Common myeloid progenitor, CD34-positive (primary cell): ENCODE data around the gene DQX1.

ENCODE experiments used
- CTCF ChIA-PET: fragments of 350-600 bp; sonication (Branson Sonifier 250); formaldehyde crosslinking; loops from one replicate; lab custom pipeline; 2021; ENCODE audit warnings: antibody characterized with exemption; lab: Charles Lee
- POLR2A ChIA-PET: fragments of 350-600 bp; sonication (Branson Sonifier 250); formaldehyde crosslinking; loops from one replicate; lab custom pipeline; 2021; ENCODE audit warnings: antibody characterized with exemption; lab: Charles Lee
- DNase-seq, 3 donors: peaks; one replicate each; pipeline versions ENCODE4 v3.0.0 to v3.0.0-alpha.2; 2013
- H3K27ac ChIP-seq, 2 experiments: 1 replicate in 1 of 2; 2 replicates in 1 of 2; pipeline ENCODE4 v1.7.0; 2013; ENCODE audit warnings: inconsistent platforms in 2 of 2, low read length in 2 of 2, mild to moderate bottlenecking in 2 of 2, low read depth in 1 of 2, moderate library complexity in 1 of 2; ENCODE audit not compliant: severe bottlenecking in 2 of 2, insufficient read depth in 1 of 2, poor library complexity in 1 of 2
- H3K27me3 ChIP-seq, 5 experiments: replicated peaks in 2 of 5; 1 replicate in 3 of 5; 2 replicates in 2 of 5; pipeline versions ENCODE4 v1.6.1 to v1.7.0; 2013; ENCODE audit warnings: low read length in 4 of 5, mild to moderate bottlenecking in 2 of 5, moderate library complexity in 2 of 5, inconsistent platforms in 1 of 5; ENCODE audit not compliant: insufficient read depth in 5 of 5, control insufficient read depth in 4 of 5
- H3K36me3 ChIP-seq, 4 experiments: 1 replicate in 2 of 4; 2 replicates in 2 of 4; pipeline versions ENCODE4 v1.6.1 to v1.7.0; 2013; ENCODE audit warnings: low read length in 3 of 4, control low read depth in 1 of 4, mild to moderate bottlenecking in 1 of 4; ENCODE audit not compliant: control insufficient read depth in 4 of 4, insufficient read depth in 4 of 4
- H3K4me1 ChIP-seq, 4 experiments: 1 replicate in 3 of 4; 2 replicates in 1 of 4; pipeline versions ENCODE4 v1.6.1 to v1.7.1; 2013; ENCODE audit warnings: low read length in 3 of 4, mild to moderate bottlenecking in 3 of 4, control low read depth in 1 of 4, inconsistent platforms in 1 of 4, moderate library complexity in 1 of 4; ENCODE audit not compliant: control insufficient read depth in 4 of 4, insufficient read depth in 4 of 4; ENCODE audit errors: control extremely low read depth in 1 of 4
- H3K4me3 ChIP-seq, 7 experiments: 1 replicate in 4 of 7; 2 replicates in 3 of 7; pipeline versions ENCODE4 v1.5.1 to v1.7.0; 2013; ENCODE audit warnings: mild to moderate bottlenecking in 7 of 7, low read length in 6 of 7, moderate library complexity in 6 of 7, inconsistent platforms in 2 of 7, low read depth in 2 of 7, control low read depth in 1 of 7; ENCODE audit not compliant: insufficient read depth in 4 of 7, control insufficient read depth in 1 of 7; ENCODE audit errors: extremely low read depth in 1 of 7
- H3K9me3 ChIP-seq, 5 experiments: 1 replicate in 4 of 5; 2 replicates in 1 of 5; pipeline versions ENCODE4 v1.6.1 to v1.7.1; 2013; ENCODE audit warnings: low read length in 4 of 5, mild to moderate bottlenecking in 2 of 5, inconsistent platforms in 1 of 5, low read depth in 1 of 5, moderate library complexity in 1 of 5; ENCODE audit not compliant: control insufficient read depth in 4 of 5, insufficient read depth in 2 of 5; ENCODE audit errors: control extremely low read depth in 1 of 5
- WGBS: methylation state at CpG from one replicate; pipeline ENCODE4 v1.1.5; 2013; ENCODE audit not compliant: insufficient coverage; 5-methylcytosine and 5-hydroxymethylcytosine counted together

DQX1 gene

GRCh38 chr2:74512744-74513604 is 13.1 kb downstream of the DQX1 start:
- Histone ChIP-seq H3K4me1 (peaks cover 0 to 43% (median 35%) of the 10 kb centered on the region in 4 experiments), H3K27ac (no peak overlapping the region), H3K36me3 (no peaks in the 10 kb centered on the region), H3K27me3 (peaks cover 16 to 90% (median 49%) of the 10 kb centered on the region in 5 experiments), H3K4me3 (no peak overlapping the region), H3K9me3 (peaks cover 0 to 6% (median 0%) of the 10 kb centered on the region in 5 experiments)
- WGBS = 11% methylated on average over 28 of the region's 36 CpGs
- ChIA-PET POLR2A (no interaction called here), CTCF (interaction anchor here (1.0 to 2.0 kb wide), 4 partner anchors 9 to 18 kb away, joined by 4 to 6 read pairs (median 4); partner anchors contain the start of gene DQX1)
- peak in 1 of 3 donors; percentile 22 for DNase-seq

GRCh38 chr2:74511104-74511989 is 14.7 kb downstream of the DQX1 start:
- 53% methylated on average over 10 of the region's 11 CpGs for WGBS
- no peak overlapping the region for H3K4me3 ChIP-seq
- DNase-seq = peak in 1 of 3 donors; percentile 33

GRCh38 chr2:74510272-74510671 is 15.8 kb downstream of the DQX1 start:
- Histone ChIP-seq H3K27me3 (peaks cover 7 to 66% (median 38%) of the 10 kb centered on the region in 5 experiments), H3K36me3 (peaks cover 0 to 8% (median 7%) of the 10 kb centered on the region in 4 experiments), H3K27ac (no peak overlapping the region), H3K4me3 (no peak overlapping the region), H3K4me1 (peaks cover 0 to 44% (median 40%) of the 10 kb centered on the region in 4 experiments), H3K9me3 (no peaks in the 10 kb centered on the region)
- CTCF ChIA-PET = interaction anchor here (0.9 to 12.7 kb wide), 9 partner anchors 7 to 83 kb away, joined by 3 to 143 read pairs (median 4); partner anchors contain the start of genes AUP1, CCDC142, DQX1 and HTRA2
- no peak for DNase-seq
- 88% methylated on average over 3 of the region's 4 CpGs for WGBS
- POLR2A ChIA-PET = interaction anchor here (1.5 kb wide), 1 partner anchor 52 kb away, joined by 4 read pairs; the partner anchor contains the start of gene WBP1

More at GRCh38 chr2:74511104-74511989, 14.7 kb downstream of the DQX1 start:
- no peak overlapping the region for H3K27ac ChIP-seq
- ChIA-PET CTCF (interaction anchor here (0.7 to 12.7 kb wide), 6 partner anchors 10 to 75 kb away, joined by 3 to 143 read pairs (median 4); partner anchors contain the start of genes AUP1, CCDC142, DQX1 and HTRA2), POLR2A (no interaction called here)
- H3K4me1 ChIP-seq = peaks cover 0 to 50% (median 45%) of the 10 kb centered on the region in 4 experiments
- H3K9me3 ChIP-seq = peaks cover 0 to under 1% (median 0%) of the 10 kb centered on the region in 5 experiments
- H3K27me3 ChIP-seq = peaks cover 7 to 74% (median 38%) of the 10 kb centered on the region in 5 experiments
- no peaks in the 10 kb centered on the region for H3K36me3 ChIP-seq

- H3K4me3 ChIP-seq = peak overlapping the region; percentile 80 to 99 (median 91)
- H3K36me3 ChIP-seq = peaks cover 0 to 16% (median 8%) of the 10 kb centered on the region in 4 experiments
- peak overlapping the region; percentile 92 to 96 for H3K27ac ChIP-seq
- ChIA-PET POLR2A (no interaction called here), CTCF (interaction anchor here (0.6 to 12.7 kb wide), 8 partner anchors 10 to 1208 kb away, joined by 3 to 143 read pairs (median 9); partner anchors contain the start of genes AUP1, DQX1 and HTRA2)
- no peak for DNase-seq
- peaks cover 0 to 45% (median 28%) of the 10 kb centered on the region in 4 experiments for H3K4me1 ChIP-seq
- H3K27me3 ChIP-seq = peaks cover 7 to 63% (median 33%) of the 10 kb centered on the region in 5 experiments
- WGBS = 21% methylated on average over 25 of the region's 38 CpGs
- no peaks in the 10 kb centered on the region for H3K9me3 ChIP-seq
Measured at GRCh38 chr2:74507926-74508520, 18.0 kb downstream of the DQX1 start.

GRCh38 chr2:74507145-74507925 is 18.7 kb downstream of the DQX1 start, which contains the start of gene PCGF1:
TSS of gene PCGF1 (minus strand) at chr2:74507695. CDS start at chr2:74507668, 27 bp downstream.
- peak; percentile 97 to 98 (median 97) for DNase-seq
- CTCF ChIA-PET = interaction anchor here (0.6 to 12.7 kb wide), 15 partner anchors 10 to 1207 kb away, joined by 3 to 143 read pairs (median 5); partner anchors contain the start of genes AUP1, CCDC142, DQX1 and HTRA2
- peaks cover 0 to 52% (median 34%) of the 10 kb centered on the region in 4 experiments for H3K4me1 ChIP-seq
- WGBS = 1% methylated on average over 49 of the region's 56 CpGs
- POLR2A ChIA-PET = no interaction called here
- H3K4me3 ChIP-seq = peak within 1 kb of the TSS; percentile 80 to 99 (median 91)
- H3K36me3 ChIP-seq = peaks cover 0 to 16% (median 8%) of the 10 kb centered on the region in 4 experiments
- H3K27ac ChIP-seq = peak within 1 kb of the TSS; percentile 92 to 96
- H3K27me3 ChIP-seq = peaks cover 7 to 63% (median 33%) of the 10 kb centered on the region in 5 experiments
- H3K9me3 ChIP-seq = no peaks in the 10 kb centered on the region
